HG03039 (cell line): ENCODE data around the gene FAM222A.

ENCODE experiments used
- ATAC-seq: cut with Tn5 transposase; IDR thresholded peaks from one replicate; pipeline ENCODE4 v1.9.1; 2021; ENCODE audit warnings: mild to moderate bottlenecking, moderate library complexity; ENCODE audit not compliant: unreplicated experiment

The FAM222A gene

GRCh38 chr12:109793826-109794501, 80.3 kb downstream of the FAM222A start:
- no peak for ATAC-seq

- ATAC-seq: no peak
These were observed 81.4 kb downstream of the FAM222A start for GRCh38 chr12:109795023-109795422.

GRCh38 chr12:109796057-109796456, 82.4 kb downstream of the FAM222A start:
- ATAC-seq: no peak

- ATAC-seq: no peak
These were observed 84.5 kb downstream of the FAM222A start for GRCh38 chr12:109797905-109798669.

GRCh38 chr12:109798691-109799090, 85.1 kb downstream of the FAM222A start:
- no peak for ATAC-seq

- ATAC-seq: no peak
These were observed 86.9 kb downstream of the FAM222A start for GRCh38 chr12:109800536-109800935.

- ATAC-seq: no peak
These were observed 89.2 kb downstream of the FAM222A start for GRCh38 chr12:109802828-109803227.

- ATAC-seq: no peak
These were observed 90.1 kb downstream of the FAM222A start for GRCh38 chr12:109803678-109804077.

GRCh38 chr12:109804820-109805761, 91.5 kb downstream of the FAM222A start:
- no peak for ATAC-seq

GRCh38 chr12:109807954-109808643, 94.5 kb downstream of the FAM222A start:
- ATAC-seq: no peak

GRCh38 chr12:109808876-109809646, 95.4 kb downstream of the FAM222A start:
- no peak for ATAC-seq

GRCh38 chr12:109810954-109811623, 97.5 kb downstream of the FAM222A start:
- ATAC-seq: no peak

GRCh38 chr12:109811624-109811995, 98.0 kb downstream of the FAM222A start:
- ATAC-seq: no peak

GRCh38 chr12:109813810-109814416, 100.3 kb downstream of the FAM222A start:
- no peak for ATAC-seq

- no peak for ATAC-seq
These were observed 101.0 kb downstream of the FAM222A start for GRCh38 chr12:109814600-109815150.

GRCh38 chr12:109815225-109815624, 101.6 kb downstream of the FAM222A start:
- no peak for ATAC-seq

- no peak for ATAC-seq
These were observed 102.4 kb downstream of the FAM222A start for GRCh38 chr12:109815757-109816617.

- no peak for ATAC-seq
These were observed 103.2 kb downstream of the FAM222A start for GRCh38 chr12:109816870-109817269.
